GM19395 (cell line): ENCODE data around the gene ABCC11.

Experiments
- ATAC-seq: cut with Tn5 transposase; IDR thresholded peaks from one replicate; pipeline ENCODE4 v1.9.1; 2021; ENCODE audit warnings: mild to moderate bottlenecking, moderate library complexity; ENCODE audit not compliant: unreplicated experiment

ABCC11 gene

GRCh38 chr16:48247311-48247710 is at the start of gene ABCC11:
Gene ABCC11 (minus strand): TSS chr16:48247539. CDS start chr16:48231921, 15,618 bp downstream.
- no peak for ATAC-seq

GRCh38 chr16:48295488-48296281 is 48.3 kb upstream of the ABCC11 start:
- ATAC-seq: no peak

DNA sequence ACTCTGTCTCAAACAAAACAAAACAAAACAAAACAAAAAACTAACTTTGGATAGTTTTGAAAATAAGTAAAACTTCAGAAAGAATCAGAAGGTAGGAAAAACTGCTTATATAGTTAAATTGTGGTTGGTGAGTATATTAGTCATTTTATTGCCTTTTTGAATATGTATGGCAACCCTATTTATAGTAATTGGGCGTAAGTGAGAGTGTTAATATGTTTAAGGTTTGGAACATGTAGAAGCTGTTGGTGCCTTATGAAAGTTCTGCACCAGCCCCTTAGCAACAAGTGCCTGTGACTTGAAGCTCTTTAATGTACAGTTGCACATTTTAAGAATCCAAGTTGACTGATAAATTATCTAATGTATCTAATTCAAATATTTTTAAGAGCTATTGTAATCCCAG is 47.4 kb upstream of the ABCC11 start:
- no peak for ATAC-seq

DNA sequence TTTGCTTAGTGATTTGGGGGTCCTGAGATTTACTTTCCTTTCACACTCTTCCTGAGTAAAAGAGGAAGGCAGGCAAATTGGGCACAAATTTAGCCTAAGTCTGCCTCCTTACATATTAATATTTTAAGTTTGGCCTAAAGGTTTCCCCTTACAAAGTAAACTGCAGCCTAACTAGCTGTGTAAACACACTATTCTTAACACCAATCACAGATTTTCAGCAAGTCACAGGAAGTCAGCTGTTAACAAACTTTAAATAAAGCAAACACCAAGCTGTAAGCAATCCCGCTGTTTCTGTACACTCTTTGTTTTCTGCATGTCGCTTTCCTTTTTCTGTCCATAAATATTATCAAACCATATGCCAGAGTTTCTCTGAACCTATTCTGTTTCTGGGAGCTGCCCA is 45.1 kb upstream of the ABCC11 start:
- ATAC-seq: no peak

- ATAC-seq: no peak
Measured at GRCh38 chr16:48291754-48292153, 44.4 kb upstream of the ABCC11 start.

DNA sequence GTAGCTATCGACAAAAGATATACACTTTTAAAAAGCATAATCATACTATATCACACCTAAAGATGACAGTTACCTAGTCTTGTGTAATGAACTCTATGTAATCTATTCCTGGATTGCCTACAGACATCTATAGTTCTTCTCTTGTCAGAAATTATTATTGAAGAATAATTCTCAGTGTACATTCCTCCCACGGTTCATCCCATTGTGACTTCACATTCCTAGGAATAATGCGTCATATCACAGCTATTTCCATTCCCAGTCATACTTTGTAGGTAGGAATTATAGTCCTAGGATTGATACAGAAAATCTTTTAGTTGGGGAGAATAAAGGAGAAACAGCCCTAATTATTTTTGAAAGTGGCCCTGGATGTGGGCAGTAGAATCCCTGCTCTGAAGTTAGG is 44.0 kb upstream of the ABCC11 start:
- no peak for ATAC-seq

GRCh38 chr16:48287239-48287638 is 39.9 kb upstream of the ABCC11 start:
- no peak for ATAC-seq

DNA sequence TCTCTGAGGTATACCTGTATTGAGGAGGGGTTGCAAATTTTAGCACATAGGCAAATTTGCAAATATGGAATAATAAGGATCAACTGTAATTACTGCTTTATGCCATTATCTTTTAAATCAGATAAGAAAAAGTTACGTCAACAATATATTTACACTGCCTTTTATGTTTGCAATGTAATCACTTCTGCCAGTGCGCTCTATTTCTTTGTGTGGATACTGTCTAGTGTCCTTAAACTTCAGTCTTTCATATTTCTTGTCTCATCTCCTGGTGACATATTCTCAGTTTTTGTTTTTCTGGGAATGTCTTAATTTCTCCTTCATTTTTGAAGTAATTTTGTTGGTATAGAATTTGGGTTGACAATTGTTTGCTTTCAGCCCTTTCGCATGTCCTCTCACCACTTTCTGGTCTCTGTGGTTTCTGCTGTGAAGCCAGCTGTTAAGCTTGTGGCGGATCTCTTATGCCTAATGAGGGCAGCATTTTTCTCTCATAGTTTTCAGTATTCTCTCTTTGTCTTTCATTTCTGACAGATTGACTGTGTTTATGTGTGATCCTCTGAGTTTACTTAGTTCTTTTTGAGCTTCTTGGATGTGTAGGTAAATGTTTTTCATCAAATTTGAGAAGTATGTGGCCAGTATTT is 37.6 kb upstream of the ABCC11 start:
- peak; percentile 66 for ATAC-seq

DNA sequence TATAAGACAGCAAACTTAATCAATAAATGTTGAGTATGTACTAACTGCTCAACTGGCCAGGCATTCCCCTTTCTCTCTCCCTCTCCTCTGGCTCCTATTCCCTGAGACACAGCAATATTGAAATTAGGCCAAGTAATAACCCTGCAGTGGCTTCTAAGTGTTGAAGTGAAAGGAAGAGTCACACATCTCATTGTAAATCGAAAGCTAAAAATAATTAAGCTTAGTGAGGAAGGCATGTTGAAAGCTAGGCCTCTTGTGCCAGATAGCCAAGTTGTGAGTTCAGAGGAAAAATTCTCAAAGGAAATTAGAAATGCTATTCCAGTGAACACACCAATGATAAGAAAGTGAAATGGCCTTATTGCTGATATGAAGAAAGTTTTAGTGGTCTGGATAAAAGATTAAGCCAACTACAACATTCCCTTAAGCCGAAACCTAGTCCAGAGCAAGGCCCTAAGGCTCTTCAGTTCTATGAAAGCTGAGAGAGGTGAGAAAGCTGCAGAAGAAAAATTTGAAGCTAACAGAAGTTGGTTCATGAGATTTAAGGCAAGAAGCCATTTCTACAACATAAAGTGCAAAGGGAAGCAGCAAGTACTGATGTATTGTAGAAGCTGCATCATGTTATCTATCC is 35.4 kb upstream of the ABCC11 start:
- no peak for ATAC-seq

GRCh38 chr16:48280546-48280945 is 33.2 kb upstream of the ABCC11 start:
- ATAC-seq: no peak

GRCh38 chr16:48279199-48279598 is 31.9 kb upstream of the ABCC11 start:
- no peak for ATAC-seq

- ATAC-seq: no peak
Measured at GRCh38 chr16:48277158-48277557, 29.8 kb upstream of the ABCC11 start.

DNA sequence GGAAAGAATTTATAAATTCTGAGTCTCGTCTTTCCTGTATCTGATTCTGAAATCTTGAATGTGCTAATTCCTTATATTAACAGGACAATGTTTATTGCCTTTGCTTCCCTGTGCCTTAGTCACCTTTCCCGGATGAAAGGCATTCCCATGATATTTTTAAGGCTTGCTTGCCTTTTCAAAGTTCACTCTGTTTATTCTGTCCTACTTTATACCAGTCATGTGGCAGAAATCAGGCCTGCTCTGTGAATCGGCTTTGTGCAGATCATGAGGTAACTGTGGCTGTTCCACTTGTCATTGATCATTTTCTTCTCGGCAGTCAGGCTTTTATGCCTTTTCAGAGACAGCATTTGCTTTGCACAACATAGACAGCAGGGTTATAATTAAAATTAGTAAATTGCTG is 28.8 kb upstream of the ABCC11 start:
- no peak for ATAC-seq

- ATAC-seq: no peak
Measured at GRCh38 chr16:48274476-48274875, 27.1 kb upstream of the ABCC11 start.

DNA sequence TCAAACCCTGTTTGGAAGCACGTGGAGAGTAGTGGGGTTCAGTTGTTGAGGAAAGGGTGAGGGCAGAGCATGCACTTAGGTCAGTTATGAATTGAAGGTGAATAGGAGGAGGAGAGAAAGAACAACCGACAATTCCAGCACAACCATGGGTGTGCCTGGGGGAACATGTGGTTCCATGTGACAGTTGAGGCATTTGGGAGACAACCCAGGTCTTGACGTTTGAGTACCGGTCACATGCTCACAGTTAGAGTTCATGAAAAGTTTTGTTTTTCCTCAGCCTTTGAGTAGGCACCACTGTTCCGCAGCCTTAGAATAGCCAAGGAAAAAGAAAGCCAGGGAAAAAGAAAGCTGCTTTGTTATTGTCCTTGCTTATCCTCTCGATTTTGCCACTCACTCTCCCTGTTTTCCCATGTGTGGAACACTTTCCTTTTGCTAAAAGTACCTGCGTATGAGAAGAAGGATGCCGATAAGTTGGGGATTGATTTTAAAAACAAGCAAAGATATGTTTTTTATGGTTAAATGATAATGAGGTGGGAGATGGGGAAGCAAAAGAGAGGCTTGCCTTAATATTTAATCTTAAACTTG is 25.6 kb upstream of the ABCC11 start:
- ATAC-seq: no peak

- ATAC-seq: no peak
Measured at GRCh38 chr16:48271728-48272127, 24.4 kb upstream of the ABCC11 start.

GRCh38 chr16:48269011-48269410 is 21.7 kb upstream of the ABCC11 start:
- no peak for ATAC-seq

DNA sequence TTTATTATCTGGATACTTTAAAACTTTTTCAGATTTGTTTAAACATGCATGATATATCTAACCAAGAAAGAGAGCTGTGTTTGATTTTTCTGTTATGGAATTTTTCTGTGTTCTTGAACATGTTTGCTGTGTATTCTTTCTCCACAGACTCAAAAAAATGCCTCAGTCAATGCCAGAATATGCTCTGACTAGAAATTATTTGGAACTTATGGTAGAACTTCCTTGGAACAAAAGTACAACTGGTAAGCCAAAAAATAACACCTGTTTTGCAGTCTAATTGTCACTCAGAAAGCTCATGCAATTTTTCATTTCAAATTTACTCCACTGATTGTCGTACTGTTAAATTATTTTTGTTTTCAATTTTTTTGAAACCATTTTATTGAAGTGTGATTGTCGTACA is 15.3 kb upstream of the ABCC11 start:
- ATAC-seq: no peak

DNA sequence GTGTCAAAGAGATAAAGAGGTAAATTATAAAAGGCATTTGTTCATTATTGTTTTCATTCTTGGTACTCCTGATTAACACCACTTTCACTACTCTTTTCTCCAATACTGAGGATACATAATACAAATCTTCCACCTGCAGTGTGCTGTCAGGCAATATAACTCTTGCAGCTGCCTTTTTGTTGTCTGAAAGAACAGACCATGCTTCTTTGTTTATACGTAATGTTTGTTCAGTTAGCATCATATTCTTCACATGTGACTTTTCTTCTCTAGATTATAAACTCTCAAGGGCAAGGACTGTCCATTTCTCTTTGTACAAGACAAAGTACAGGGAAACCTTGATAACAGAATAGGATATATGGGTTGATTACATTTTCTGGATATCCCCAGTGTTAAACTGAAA is 14.2 kb upstream of the ABCC11 start:
- no peak for ATAC-seq

- no peak for ATAC-seq
Measured at GRCh38 chr16:48256579-48257177, 9.3 kb upstream of the ABCC11 start.

DNA sequence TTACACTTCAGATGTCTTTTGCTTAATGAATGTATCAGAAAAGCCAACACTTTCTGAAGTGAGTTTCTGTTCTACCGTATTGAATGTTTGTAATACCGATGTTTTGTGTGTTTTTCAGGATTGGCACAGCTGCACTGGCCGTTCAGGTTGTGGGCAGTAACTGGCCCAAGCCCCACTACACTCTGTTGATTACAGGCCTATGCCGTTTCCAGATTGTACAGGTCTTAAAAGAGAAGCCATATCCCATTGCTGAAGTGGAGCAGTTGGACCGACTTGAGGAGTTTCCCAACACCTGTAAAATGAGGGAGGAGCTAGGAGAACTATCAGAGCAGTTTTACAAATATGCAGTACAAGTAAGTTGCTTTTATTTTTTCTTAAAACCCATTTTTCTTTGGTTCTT is 4.7 kb upstream of the ABCC11 start:
- ATAC-seq: no peak
